Measurements from ENCODE around the gene FLACC1.
A peak's percentile ranks its signal among the peaks of the same experiment; 100 is the strongest.

The FLACC1 gene

GRCh38 chr2:201260302-201260800 lies 96.8 kb downstream of the FLACC1 start, which contains the start of gene CASP8:
Gene CASP8 (plus strand): TSS chr2:201260536. CDS start chr2:201266487, 5,951 bp downstream.
- Histone ChIP-seq H3K27ac (ENCODE audit: low read depth, low read length) (no peak within 1 kb of the TSS), H3K9ac (ENCODE audit: low read length) (no peak within 1 kb of the TSS), H3K9me3 (ENCODE audit: low read length) (no peaks in the 10 kb centered on the region), H3K36me3 (ENCODE audit: insufficient read depth, low read length) (no peaks in the 10 kb centered on the region), H3K4me1 (ENCODE audit: insufficient read depth, low read length) (peaks cover 18% of the 10 kb centered on the region), H3K27me3 (ENCODE audit: control insufficient read depth in 1 of 2, insufficient read depth in 2 of 2, low read length in 2 of 2) (no peaks in the 10 kb centered on the region), H3K4me3 (ENCODE audit: low read depth in 1 of 2, low read length in 2 of 2) (peak within 1 kb of the TSS in 1 of 2 donors; percentile 15)

- no peaks in the 10 kb centered on the region for H3K36me3 ChIP-seq (ENCODE audit: insufficient read depth, low read length)
- H3K4me1 ChIP-seq (ENCODE audit: insufficient read depth, low read length), result peaks cover 24% of the 10 kb centered on the region
- peak overlapping the region; percentile 64 for H3K27ac ChIP-seq (ENCODE audit: low read depth, low read length)
- peak overlapping the region; percentile 75 for H3K9ac ChIP-seq (ENCODE audit: low read length)
- no peaks in the 10 kb centered on the region for H3K9me3 ChIP-seq (ENCODE audit: low read length)
- H3K4me3 ChIP-seq (ENCODE audit: low read depth in 1 of 2, low read length in 2 of 2), result peak overlapping the region; percentile 75 to 87
- no peaks in the 10 kb centered on the region for H3K27me3 ChIP-seq (ENCODE audit: control insufficient read depth in 1 of 2, insufficient read depth in 2 of 2, low read length in 2 of 2)
Observed at GRCh38 chr2:201258666-201259615, 98.2 kb downstream of the FLACC1 start.

GRCh38 chr2:201257956-201258665 lies 99.0 kb downstream of the FLACC1 start:
- no peaks in the 10 kb centered on the region for H3K36me3 ChIP-seq (ENCODE audit: insufficient read depth, low read length)
- peak overlapping the region; percentile 75 to 87 for H3K4me3 ChIP-seq (ENCODE audit: low read depth in 1 of 2, low read length in 2 of 2)
- peak overlapping the region; percentile 75 for H3K9ac ChIP-seq (ENCODE audit: low read length)
- H3K9me3 ChIP-seq (ENCODE audit: low read length), result no peaks in the 10 kb centered on the region
- H3K27me3 ChIP-seq (ENCODE audit: control insufficient read depth in 1 of 2, insufficient read depth in 2 of 2, low read length in 2 of 2), result no peaks in the 10 kb centered on the region
- peak overlapping the region; percentile 64 for H3K27ac ChIP-seq (ENCODE audit: low read depth, low read length)
- peaks cover 23% of the 10 kb centered on the region for H3K4me1 ChIP-seq (ENCODE audit: insufficient read depth, low read length)

DNA sequence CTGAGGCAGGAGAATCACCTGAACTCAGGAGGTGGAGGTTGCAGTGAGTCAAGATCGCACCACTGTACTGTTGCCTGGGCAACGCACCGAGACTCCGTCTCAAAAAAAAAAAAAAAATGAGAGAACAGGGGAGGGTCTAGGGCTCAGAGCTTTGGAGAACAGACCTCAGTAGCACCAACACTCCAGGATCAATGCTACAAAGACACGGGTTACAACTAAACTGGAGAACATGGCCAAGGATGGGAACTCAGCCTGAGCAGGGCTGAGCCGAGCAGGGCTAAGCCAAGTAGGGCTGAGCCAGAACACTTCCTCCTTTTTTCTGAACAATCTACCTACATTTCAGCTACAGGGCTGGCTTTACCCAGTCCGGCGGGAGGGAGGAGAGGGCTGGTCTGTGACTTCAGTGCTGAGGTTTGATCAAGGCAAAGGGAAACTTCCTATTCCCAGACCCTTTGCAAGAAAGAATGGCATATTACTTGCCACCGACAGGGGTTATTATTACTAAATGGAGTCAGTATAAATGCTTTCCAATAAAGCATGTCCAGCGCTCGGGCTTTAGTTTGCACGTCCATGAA lies 99.7 kb downstream of the FLACC1 start:
- peak overlapping the region; percentile 75 for H3K9ac ChIP-seq (ENCODE audit: low read length)
- H3K36me3 ChIP-seq (ENCODE audit: insufficient read depth, low read length), result no peaks in the 10 kb centered on the region
- peaks cover 17% of the 10 kb centered on the region for H3K4me1 ChIP-seq (ENCODE audit: insufficient read depth, low read length)
- H3K27me3 ChIP-seq (ENCODE audit: control insufficient read depth in 1 of 2, insufficient read depth in 2 of 2, low read length in 2 of 2), result no peaks in the 10 kb centered on the region
- H3K9me3 ChIP-seq (ENCODE audit: low read length), result no peaks in the 10 kb centered on the region
- H3K4me3 ChIP-seq (ENCODE audit: low read depth in 1 of 2, low read length in 2 of 2), result peak overlapping the region; percentile 75 to 87
- peak overlapping the region; percentile 64 for H3K27ac ChIP-seq (ENCODE audit: low read depth, low read length)

GRCh38 chr2:201256082-201256481 lies 101.1 kb downstream of the FLACC1 start:
- peaks cover 13% of the 10 kb centered on the region for H3K4me1 ChIP-seq (ENCODE audit: insufficient read depth, low read length)
- H3K27me3 ChIP-seq (ENCODE audit: control insufficient read depth in 1 of 2, insufficient read depth in 2 of 2, low read length in 2 of 2), result no peaks in the 10 kb centered on the region
- no peak overlapping the region for H3K9ac ChIP-seq (ENCODE audit: low read length)
- H3K4me3 ChIP-seq (ENCODE audit: low read depth in 1 of 2, low read length in 2 of 2), result no peak overlapping the region
- no peaks in the 10 kb centered on the region for H3K36me3 ChIP-seq (ENCODE audit: insufficient read depth, low read length)
- H3K27ac ChIP-seq (ENCODE audit: low read depth, low read length), result no peak overlapping the region
- no peaks in the 10 kb centered on the region for H3K9me3 ChIP-seq (ENCODE audit: low read length)

DNA sequence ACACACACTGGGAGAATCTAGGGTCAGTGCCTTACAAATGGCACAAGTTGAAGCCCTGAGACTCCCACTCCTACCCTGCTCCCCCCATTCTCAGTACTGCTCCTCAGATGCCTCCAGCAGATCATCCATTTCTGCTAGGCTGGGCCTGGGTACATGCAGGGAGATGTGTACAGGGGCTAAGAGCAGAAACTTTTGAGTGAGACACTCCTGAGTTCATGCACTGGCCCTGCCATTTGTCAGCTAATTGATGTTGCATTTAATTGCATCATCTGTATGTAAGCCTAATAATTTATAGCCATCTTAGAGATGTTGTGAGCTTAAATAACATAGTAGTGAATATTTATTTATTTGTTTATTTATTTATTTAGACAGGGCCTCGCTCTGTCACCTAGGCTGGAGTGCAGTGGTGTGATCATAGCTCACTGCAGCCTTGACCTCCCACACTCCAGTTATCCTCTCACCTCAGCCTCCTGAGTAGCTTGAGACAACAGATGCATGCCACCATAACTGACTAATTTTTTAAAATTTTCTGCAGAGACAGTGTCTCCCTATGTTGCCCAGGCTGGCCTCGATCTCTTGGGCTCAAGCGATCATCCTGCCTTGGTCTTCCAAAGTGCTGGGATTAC lies 101.6 kb downstream of the FLACC1 start:
- H3K4me3 ChIP-seq (ENCODE audit: low read depth in 1 of 2, low read length in 2 of 2), result no peak overlapping the region
- peaks cover 12% of the 10 kb centered on the region for H3K4me1 ChIP-seq (ENCODE audit: insufficient read depth, low read length)
- H3K36me3 ChIP-seq (ENCODE audit: insufficient read depth, low read length), result no peaks in the 10 kb centered on the region
- no peaks in the 10 kb centered on the region for H3K27me3 ChIP-seq (ENCODE audit: control insufficient read depth in 1 of 2, insufficient read depth in 2 of 2, low read length in 2 of 2)
- H3K9me3 ChIP-seq (ENCODE audit: low read length), result no peaks in the 10 kb centered on the region
- no peak overlapping the region for H3K27ac ChIP-seq (ENCODE audit: low read depth, low read length)
- no peak overlapping the region for H3K9ac ChIP-seq (ENCODE audit: low read length)

DNA sequence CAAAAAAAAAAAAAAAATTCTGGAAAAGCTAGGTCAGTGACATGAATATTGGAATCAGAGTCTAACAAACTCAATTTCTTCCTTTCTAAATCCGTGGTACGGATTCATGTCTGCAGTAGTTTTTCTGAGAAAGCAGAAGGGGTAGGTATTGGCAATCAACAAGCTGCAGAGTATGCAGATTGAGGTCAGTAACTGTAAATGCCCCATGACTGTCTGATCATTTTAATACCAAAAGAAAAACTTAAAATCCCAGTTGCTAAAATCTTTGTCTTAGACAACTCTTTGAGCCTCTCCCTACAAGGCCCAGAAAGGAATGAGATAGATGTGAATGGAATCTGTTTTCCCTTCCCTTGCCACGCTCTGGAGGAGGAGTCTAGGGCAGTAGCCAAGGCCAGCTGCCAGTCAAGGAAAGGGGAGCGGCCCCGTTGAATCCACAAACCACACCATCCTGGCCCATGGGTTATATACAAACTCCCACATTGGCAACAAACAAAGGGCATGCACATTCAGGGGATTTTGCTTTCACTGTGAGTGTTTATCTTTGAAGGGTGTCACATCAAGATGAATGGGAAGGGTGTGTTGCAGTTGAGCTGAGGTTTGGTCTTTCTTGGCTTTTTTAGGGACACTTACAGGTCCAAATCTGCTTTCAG lies 102.9 kb downstream of the FLACC1 start:
- Histone ChIP-seq H3K27me3 (ENCODE audit: control insufficient read depth in 1 of 2, insufficient read depth in 2 of 2, low read length in 2 of 2) (no peaks in the 10 kb centered on the region), H3K27ac (ENCODE audit: low read depth, low read length) (no peak overlapping the region), H3K9me3 (ENCODE audit: low read length) (no peaks in the 10 kb centered on the region), H3K4me1 (ENCODE audit: insufficient read depth, low read length) (peaks cover 6% of the 10 kb centered on the region), H3K4me3 (ENCODE audit: low read depth in 1 of 2, low read length in 2 of 2) (no peak overlapping the region), H3K36me3 (ENCODE audit: insufficient read depth, low read length) (no peaks in the 10 kb centered on the region), H3K9ac (ENCODE audit: low read length) (no peak overlapping the region)

- H3K4me1 ChIP-seq (ENCODE audit: insufficient read depth, low read length), result peaks cover 6% of the 10 kb centered on the region
- H3K9me3 ChIP-seq (ENCODE audit: low read length), result no peaks in the 10 kb centered on the region
- H3K27ac ChIP-seq (ENCODE audit: low read depth, low read length), result no peak overlapping the region
Observed at GRCh38 chr2:201250741-201251140, 106.4 kb downstream of the FLACC1 start.

DNA sequence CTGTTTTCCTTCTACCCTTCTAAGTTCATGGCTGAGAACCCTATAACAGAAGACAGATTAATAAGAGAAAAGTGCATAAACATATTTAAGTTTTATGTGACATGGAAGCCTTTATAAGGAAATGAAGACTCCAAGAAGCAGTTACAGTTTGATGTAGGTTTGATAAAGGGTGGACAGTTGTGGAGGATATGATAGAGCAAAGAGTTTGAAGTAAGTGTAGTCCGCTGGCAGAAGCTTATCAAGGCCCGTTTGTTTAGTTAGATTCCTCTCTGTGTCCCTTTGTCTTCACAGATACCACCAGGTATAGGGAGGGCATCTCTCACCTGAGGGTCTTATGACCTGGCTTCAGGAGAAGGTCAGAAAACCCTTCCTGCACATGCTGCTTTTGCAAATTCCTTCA lies 107.3 kb downstream of the FLACC1 start:
- H3K9me3 ChIP-seq (ENCODE audit: low read length), result no peaks in the 10 kb centered on the region
- H3K4me1 ChIP-seq (ENCODE audit: insufficient read depth, low read length), result peaks cover 6% of the 10 kb centered on the region
- no peaks in the 10 kb centered on the region for H3K36me3 ChIP-seq (ENCODE audit: insufficient read depth, low read length)
- no peak overlapping the region for H3K9ac ChIP-seq (ENCODE audit: low read length)
- H3K27me3 ChIP-seq (ENCODE audit: control insufficient read depth in 1 of 2, insufficient read depth in 2 of 2, low read length in 2 of 2), result no peaks in the 10 kb centered on the region
- H3K4me3 ChIP-seq (ENCODE audit: low read depth in 1 of 2, low read length in 2 of 2), result no peak overlapping the region
- H3K27ac ChIP-seq (ENCODE audit: low read depth, low read length), result no peak overlapping the region

More at GRCh38 chr2:201250741-201251140, 106.4 kb downstream of the FLACC1 start:
- Histone ChIP-seq H3K27me3 (ENCODE audit: control insufficient read depth in 1 of 2, insufficient read depth in 2 of 2, low read length in 2 of 2) (no peaks in the 10 kb centered on the region), H3K4me3 (ENCODE audit: low read depth in 1 of 2, low read length in 2 of 2) (no peak overlapping the region), H3K9ac (ENCODE audit: low read length) (no peak overlapping the region), H3K36me3 (ENCODE audit: insufficient read depth, low read length) (no peaks in the 10 kb centered on the region)

- Histone ChIP-seq H3K9ac (ENCODE audit: low read length) (no peak overlapping the region), H3K27me3 (ENCODE audit: control insufficient read depth in 1 of 2, insufficient read depth in 2 of 2, low read length in 2 of 2) (no peaks in the 10 kb centered on the region), H3K4me3 (ENCODE audit: low read depth in 1 of 2, low read length in 2 of 2) (no peak overlapping the region), H3K27ac (ENCODE audit: low read depth, low read length) (no peak overlapping the region), H3K9me3 (ENCODE audit: low read length) (no peaks in the 10 kb centered on the region), H3K4me1 (ENCODE audit: insufficient read depth, low read length) (no peaks in the 10 kb centered on the region), H3K36me3 (ENCODE audit: insufficient read depth, low read length) (no peaks in the 10 kb centered on the region)
Observed at GRCh38 chr2:201248288-201248844, 108.8 kb downstream of the FLACC1 start.

Data from muscle layer of colon (tissue), 2 donors.